Effector memory CD4-positive, alpha-beta T cell (primary cell): ENCODE results near the gene LRG1.
"Not testable (repeated sequence)": the region's sequence is repeated elsewhere in the genome, so short reads cannot be mapped to it uniquely, and the experiment has no call there.

Experiments
- DNase-seq, 3 donors: peaks; one replicate each; pipeline ENCODE4 v3.0.0-alpha.2; 2020
- H3K27ac ChIP-seq: 2 replicates; pipeline ENCODE4 v1.7.0; 2013; ENCODE audit warnings: mild to moderate bottlenecking, low read length, moderate library complexity; ENCODE audit not compliant: insufficient read depth, poor library complexity, severe bottlenecking
- H3K27me3 ChIP-seq: replicated peaks from 2 replicates; pipeline ENCODE4 v1.7.0; 2013; ENCODE audit warnings: mild to moderate bottlenecking, low read length; ENCODE audit not compliant: insufficient read depth, control insufficient read depth, poor library complexity, severe bottlenecking
- H3K36me3 ChIP-seq: 2 replicates; pipeline ENCODE4 v1.7.0; 2013; ENCODE audit warnings: mild to moderate bottlenecking, low read length, moderate library complexity; ENCODE audit not compliant: control insufficient read depth, insufficient read depth
- H3K4me1 ChIP-seq: 2 replicates; pipeline ENCODE4 v1.7.0; 2013; ENCODE audit warnings: low read length, mild to moderate bottlenecking; ENCODE audit not compliant: control insufficient read depth, insufficient read depth, poor library complexity, severe bottlenecking
- H3K4me3 ChIP-seq: 2 replicates; pipeline ENCODE4 v1.7.0; 2013; ENCODE audit warnings: low read length, low read depth, mild to moderate bottlenecking; ENCODE audit not compliant: insufficient read depth, poor library complexity, severe bottlenecking
- H3K9me3 ChIP-seq: 2 replicates; pipeline ENCODE4 v1.7.0; 2013; ENCODE audit warnings: mild to moderate bottlenecking, low read length, moderate library complexity; ENCODE audit not compliant: control insufficient read depth

The LRG1 gene

GRCh38 chr19:4527377-4527776, 12.5 kb downstream of the LRG1 start:
- not testable (repeated sequence) for H3K4me1 ChIP-seq, H3K36me3 ChIP-seq, DNase-seq, H3K9me3 ChIP-seq, H3K27ac ChIP-seq, H3K27me3 ChIP-seq, H3K4me3 ChIP-seq

GRCh38 chr19:4525563-4526002, 14.3 kb downstream of the LRG1 start:
- H3K4me1 ChIP-seq = no peaks in the 10 kb centered on the region
- no peak overlapping the region for H3K27ac ChIP-seq
- no peaks in the 10 kb centered on the region for H3K27me3 ChIP-seq
- H3K4me3 ChIP-seq = no peak overlapping the region
- no peak for DNase-seq
- no peaks in the 10 kb centered on the region for H3K9me3 ChIP-seq
- no peaks in the 10 kb centered on the region for H3K36me3 ChIP-seq

GRCh38 chr19:4524808-4525562, 14.9 kb downstream of the LRG1 start:
- DNase-seq = peak; percentile 21 to 45 (median 34)
- Histone ChIP-seq H3K27me3 (no peaks in the 10 kb centered on the region), H3K4me3 (no peak overlapping the region), H3K27ac (no peak overlapping the region), H3K36me3 (no peaks in the 10 kb centered on the region), H3K9me3 (no peaks in the 10 kb centered on the region), H3K4me1 (no peaks in the 10 kb centered on the region)

- no peaks in the 10 kb centered on the region for H3K27me3 ChIP-seq
- DNase-seq = no peak
- no peak overlapping the region for H3K27ac ChIP-seq
- no peaks in the 10 kb centered on the region for H3K4me1 ChIP-seq
- H3K9me3 ChIP-seq = no peaks in the 10 kb centered on the region
- no peak overlapping the region for H3K4me3 ChIP-seq
- no peaks in the 10 kb centered on the region for H3K36me3 ChIP-seq
These were observed 16.3 kb downstream of the LRG1 start for GRCh38 chr19:4523306-4524110.

- H3K27ac ChIP-seq = no peak overlapping the region
- no peak overlapping the region for H3K4me3 ChIP-seq
- H3K9me3 ChIP-seq = no peaks in the 10 kb centered on the region
- DNase-seq = no peak
- H3K4me1 ChIP-seq = no peaks in the 10 kb centered on the region
- no peaks in the 10 kb centered on the region for H3K36me3 ChIP-seq
- H3K27me3 ChIP-seq = no peaks in the 10 kb centered on the region
These were observed 17.4 kb downstream of the LRG1 start for GRCh38 chr19:4522291-4523002.

GRCh38 chr19:4521888-4522242, 18.0 kb downstream of the LRG1 start:
- Histone ChIP-seq H3K4me1 (no peaks in the 10 kb centered on the region), H3K27ac (no peak overlapping the region), H3K27me3 (no peaks in the 10 kb centered on the region), H3K9me3 (no peaks in the 10 kb centered on the region), H3K36me3 (no peaks in the 10 kb centered on the region), H3K4me3 (no peak overlapping the region)
- DNase-seq = no peak

GRCh38 chr19:4521170-4521887, 18.5 kb downstream of the LRG1 start:
- Histone ChIP-seq H3K27ac (no peak overlapping the region), H3K9me3 (no peaks in the 10 kb centered on the region), H3K27me3 (no peaks in the 10 kb centered on the region), H3K4me1 (no peaks in the 10 kb centered on the region), H3K4me3 (no peak overlapping the region), H3K36me3 (no peaks in the 10 kb centered on the region)
- DNase-seq = no peak

- no peaks in the 10 kb centered on the region for H3K9me3 ChIP-seq
- no peak for DNase-seq
- no peak overlapping the region for H3K27ac ChIP-seq
- H3K4me1 ChIP-seq = no peaks in the 10 kb centered on the region
- H3K27me3 ChIP-seq = no peaks in the 10 kb centered on the region
- H3K4me3 ChIP-seq = no peak overlapping the region
- no peaks in the 10 kb centered on the region for H3K36me3 ChIP-seq
These were observed 20.1 kb downstream of the LRG1 start for GRCh38 chr19:4519521-4520277.

GRCh38 chr19:4519172-4519496, 20.7 kb downstream of the LRG1 start:
- Histone ChIP-seq H3K27me3 (no peaks in the 10 kb centered on the region), H3K4me3 (no peak overlapping the region), H3K4me1 (no peaks in the 10 kb centered on the region), H3K36me3 (no peaks in the 10 kb centered on the region), H3K27ac (no peak overlapping the region), H3K9me3 (no peaks in the 10 kb centered on the region)
- no peak for DNase-seq
